Measurements from ENCODE around the gene SMIM5. TPM values are rescaled to one million over a fixed set of nuclear protein-coding genes. Genes with fewer than 3 reads are reported as not detected.
A peak's percentile ranks its signal among the peaks of the same experiment; 100 is the strongest.

The SMIM5 gene
- total and polyA plus RNA-seq, 2 of the 13 experiments (the other 11 are each of a cell fraction or from before 2014, with no cell fraction given): not detected

- no peak for DNase-seq (ENCODE audit: low spot score)
- CTCF ChIA-PET (ENCODE audit: low intra/inter-chr PET ratio, low total read pairs): interaction anchor here (2.1 kb wide), 1 partner anchor 13 kb away, joined by 6 read pairs; no protein-coding TSS in a partner anchor
- Histone ChIP-seq H3K4me2 (ENCODE audit: low read depth, low read length) (peak overlapping the region; percentile 94), H3K9me3 (ENCODE audit: low read length) (no peaks in the 10 kb centered on the region), H3K36me3 (replicated peaks in 1 of 2; ENCODE audit: control insufficient read depth in 1 of 2, insufficient read depth in 2 of 2, low read length in 2 of 2) (peaks cover 15 to 29% of the 10 kb centered on the region in 2 experiments), H3K79me2 (ENCODE audit: insufficient read depth, low read length) (peaks cover 6% of the 10 kb centered on the region), H3K9ac (ENCODE audit: insufficient read depth, low read depth, low read length) (peak overlapping the region; percentile 80), H3K4me3 (replicated peaks in 1 of 3; ENCODE audit: insufficient read depth in 1 of 3, low read depth in 2 of 3, low read length in 3 of 3) (peak overlapping the region in 1 of 3 experiments; percentile 67; a peak in 1 of 6 replicates), H3K27ac (ENCODE audit: extremely low read length, insufficient read depth, low read length) (peak overlapping the region; percentile 85), H3K4me1 (ENCODE audit: insufficient read depth, low read length) (peaks cover 25% of the 10 kb centered on the region), H4K20me1 (ENCODE audit: insufficient read depth, low read length) (no peaks in the 10 kb centered on the region), H2AFZ (ENCODE audit: low read length) (no peak overlapping the region), H3K27me3 (ENCODE audit: control insufficient read depth in 1 of 2, insufficient read depth in 2 of 2, low read length in 2 of 2) (no peaks in the 10 kb centered on the region)
- BruUV-seq (replicated peaks): no TSS peak
- no peak for ATAC-seq
- in situ Hi-C loops (cut with HindIII; ENCODE audit: extremely low pct_ligation_motif_present, low pct_unique_long_range_greater_than_20kb): no loop called here
- FAIRE-seq: no peak
- WGBS (ENCODE audit: low lambda C conversion rate): 89% methylated on average over 7 of the region's 7 CpGs
- POLR2A ChIA-PET: interaction anchor here (1.5 to 3.4 kb wide), 6 partner anchors 8 to 229 kb away, joined by 3 to 28 read pairs (median 20); partner anchors contain the start of genes RECQL5, SAP30BP and SMIM5
- intact Hi-C loops (cut with micrococcal nuclease; ENCODE audit: unreplicated experiment): no loop called here
- no peak for TF ChIP-seq ZNF660 (CRISPR knock-in tag; IDR thresholded peaks at IDR 0.05; ENCODE audit: borderline replicate concordance, low read depth)
- no peak for TF ChIP-seq CHD4 (IDR thresholded peaks at IDR 0.05; ENCODE audit: borderline replicate concordance, low read length)
- no peak for TF ChIP-seq ZNF687 (CRISPR knock-in tag; IDR thresholded peaks at IDR 0.05)
- no peak for TF ChIP-seq ZBTB7B (CRISPR knock-in tag; IDR thresholded peaks at IDR 0.05)
- TF ChIP-seq ZNF354B (CRISPR knock-in tag; IDR thresholded peaks at IDR 0.05): peak; percentile 31; the same call in 1 of the 2 replicates
- no peak for TF ChIP-seq IKZF5 (CRISPR knock-in tag; IDR thresholded peaks at IDR 0.05)
- TF ChIP-seq GPBP1L1 (CRISPR knock-in tag; IDR thresholded peaks at IDR 0.05): no peak
- no peak for TF ChIP-seq ZFP36L1 (CRISPR knock-in tag; IDR thresholded peaks at IDR 0.05)
- no peak for TF ChIP-seq SAP130 (CRISPR knock-in tag; IDR thresholded peaks at IDR 0.05; ENCODE audit: low read depth)
- no peak for TF ChIP-seq ZC3H13 (CRISPR knock-in tag; IDR thresholded peaks at IDR 0.05)
- TF ChIP-seq USF2 (IDR thresholded peaks at IDR 0.05; ENCODE audit: low read depth, low read length): no peak
- no peak for TF ChIP-seq USF2 (CRISPR knock-in tag; IDR thresholded peaks at IDR 0.05; ENCODE audit: borderline replicate concordance)
- TF ChIP-seq ZFP62 (CRISPR knock-in tag; IDR thresholded peaks at IDR 0.05): no peak
- no peak for TF ChIP-seq ELF3 (CRISPR knock-in tag; IDR thresholded peaks at IDR 0.05)
- TF ChIP-seq KDM1A (CRISPR knock-in tag; IDR thresholded peaks at IDR 0.05): no peak
- TF ChIP-seq FOXO1 (CRISPR knock-in tag; IDR thresholded peaks at IDR 0.05): no peak
- TF ChIP-seq ZNF549 (CRISPR knock-in tag; IDR thresholded peaks at IDR 0.05): no peak
- TF ChIP-seq TP53 (CRISPR knock-in tag; conservative IDR thresholded peaks at IDR 0.05): no peak
Measured at GRCh38 chr17:75647061-75647460, 13.8 kb downstream of the SMIM5 start.

Data from HepG2 (cell line).